Measurements from ENCODE around the gene WWOX. TPM values are rescaled to one million over a fixed set of nuclear protein-coding genes. Genes with fewer than 3 reads are reported as not detected.

WWOX gene
- total and polyA plus RNA-seq, 2 of the 8 experiments (the other 6 are each of a cell fraction or from before 2014, with no cell fraction given) = 5.4 to 16.7 TPM

DNA sequence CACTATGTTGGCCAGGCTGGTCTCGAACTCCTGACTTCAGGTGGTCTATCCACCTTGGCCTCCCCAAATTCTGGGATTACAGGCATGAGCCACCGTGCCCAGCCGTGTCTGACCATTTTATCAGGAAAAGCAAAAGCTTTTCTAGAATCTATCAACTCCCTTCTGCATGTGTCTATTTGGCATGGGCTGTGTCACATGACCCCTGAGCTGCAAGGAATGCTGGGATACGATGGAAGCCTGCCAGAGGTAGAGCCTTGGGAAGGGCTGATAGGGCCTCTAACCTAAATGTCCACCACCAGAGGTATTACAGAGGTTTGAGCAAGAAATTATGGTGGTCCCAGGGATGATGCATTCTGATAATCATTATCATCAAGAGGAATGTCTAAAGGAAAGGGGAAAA lies 616.2 kb downstream of the WWOX start (continued):
- TF ChIP-seq CHD7 (IDR thresholded peaks at IDR 0.05; ENCODE audit: insufficient replicate concordance, low read length) (no peak), RNF2 (IDR thresholded peaks at IDR 0.05; ENCODE audit: borderline replicate concordance, low read depth, low read length, missing control alignments, poor library complexity, severe bottlenecking) (no peak), BCL11A (IDR thresholded peaks at IDR 0.05; ENCODE audit: low read depth in 2 of 2, low read length in 2 of 2) (no peak), TAF1 (IDR thresholded peaks at IDR 0.05; ENCODE audit: low read depth, low read length) (no peak), GTF2F1 (IDR thresholded peaks at IDR 0.05; ENCODE audit: borderline replicate concordance, low read depth, low read length) (no peak), SP4 (IDR thresholded peaks at IDR 0.05; ENCODE audit: low read length) (no peak), SIX5 (IDR thresholded peaks at IDR 0.05; ENCODE audit: low read depth, low read length) (no peak), TCF12 (IDR thresholded peaks at IDR 0.05; ENCODE audit: low read depth, low read length) (no peak)
- TF ChIP-seq, protein P1, sequence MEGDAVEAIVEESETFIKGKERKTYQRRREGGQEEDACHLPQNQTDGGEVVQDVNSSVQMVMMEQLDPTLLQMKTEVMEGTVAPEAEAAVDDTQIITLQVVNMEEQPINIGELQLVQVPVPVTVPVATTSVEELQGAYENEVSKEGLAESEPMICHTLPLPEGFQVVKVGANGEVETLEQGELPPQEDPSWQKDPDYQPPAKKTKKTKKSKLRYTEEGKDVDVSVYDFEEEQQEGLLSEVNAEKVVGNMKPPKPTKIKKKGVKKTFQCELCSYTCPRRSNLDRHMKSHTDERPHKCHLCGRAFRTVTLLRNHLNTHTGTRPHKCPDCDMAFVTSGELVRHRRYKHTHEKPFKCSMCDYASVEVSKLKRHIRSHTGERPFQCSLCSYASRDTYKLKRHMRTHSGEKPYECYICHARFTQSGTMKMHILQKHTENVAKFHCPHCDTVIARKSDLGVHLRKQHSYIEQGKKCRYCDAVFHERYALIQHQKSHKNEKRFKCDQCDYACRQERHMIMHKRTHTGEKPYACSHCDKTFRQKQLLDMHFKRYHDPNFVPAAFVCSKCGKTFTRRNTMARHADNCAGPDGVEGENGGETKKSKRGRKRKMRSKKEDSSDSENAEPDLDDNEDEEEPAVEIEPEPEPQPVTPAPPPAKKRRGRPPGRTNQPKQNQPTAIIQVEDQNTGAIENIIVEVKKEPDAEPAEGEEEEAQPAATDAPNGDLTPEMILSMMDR (IDR thresholded peaks at IDR 0.05; ENCODE audit: control extremely low read depth in 1 of 3, insufficient read depth in 1 of 3, low read depth in 1 of 3, low read length in 3 of 3) = no peak

All from H1 (cell line).